Endothelial cell of umbilical vein (primary cell): ENCODE results near the gene PLAAT1. TPM values are rescaled to one million over a fixed set of nuclear protein-coding genes. Genes with fewer than 3 reads are reported as not detected.

Source experiments
- polyA plus RNA-seq, 4 experiments: library from polyadenylated mRNA; depleted of rRNA in 3 of 4; stranded (reverse) in 3 of 4; unstranded in 1 of 4; fragments of >200 nt; gene quantifications; 2 replicates each; pipeline versions ENCODE4 v1.2.1 to v1.2.3, GENCODE V29; 2011 to 2012; ENCODE audit warnings: missing spikeins in 1 of 4
- total RNA-seq: library from RNA; stranded (reverse); gene quantifications from 2 replicates; pipeline ENCODE4 v1.2.3, GENCODE V29; 2021

PLAAT1 gene
- total and polyA plus RNA-seq, 2 donors (not counting 3 experiments of a cell fraction or from before 2014, with no cell fraction given) = 0.58 to 0.75 TPM

Other genes starting within 250 kb of the PLAAT1 start
- not detected in 2 replicates for gene ATP13A5, start 137.5 kb downstream of the PLAAT1 start, total RNA-seq
- gene ATP13A5, start 137.5 kb downstream of the PLAAT1 start, polyA plus RNA-seq = not detected in 2 replicates